Measurements from ENCODE around the gene GPX4.
"Not testable (repeated sequence)": the region's sequence is repeated elsewhere in the genome, so short reads cannot be mapped to it uniquely, and the experiment has no call there.

GPX4 gene

DNA sequence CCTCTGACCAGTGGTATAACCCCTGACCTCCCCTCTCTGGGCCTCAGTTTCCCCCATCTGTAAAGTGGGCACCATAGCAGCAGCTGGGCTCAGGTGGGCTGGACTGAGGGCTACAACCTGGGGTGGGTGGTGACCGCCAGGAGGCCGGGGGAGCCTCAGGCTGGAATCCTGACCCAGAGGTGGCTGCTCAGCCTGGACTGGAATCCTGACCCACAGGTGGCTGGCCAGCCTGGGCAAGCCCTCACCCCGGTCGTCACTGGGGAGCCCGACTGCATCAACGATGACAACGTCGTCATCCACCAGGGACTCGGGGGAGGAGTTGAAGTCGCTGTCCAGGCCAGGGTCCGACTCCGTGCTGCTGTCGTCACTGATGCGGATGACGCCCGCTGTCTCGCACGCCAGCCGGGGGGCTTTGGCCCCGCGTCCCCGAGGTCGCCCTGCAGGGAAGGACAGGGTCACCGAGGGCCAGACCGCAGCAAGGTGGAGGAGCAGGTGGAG is 10.2 kb downstream of the GPX4 start:
- DNase-seq (ENCODE audit: low read depth), result no peak

DNA sequence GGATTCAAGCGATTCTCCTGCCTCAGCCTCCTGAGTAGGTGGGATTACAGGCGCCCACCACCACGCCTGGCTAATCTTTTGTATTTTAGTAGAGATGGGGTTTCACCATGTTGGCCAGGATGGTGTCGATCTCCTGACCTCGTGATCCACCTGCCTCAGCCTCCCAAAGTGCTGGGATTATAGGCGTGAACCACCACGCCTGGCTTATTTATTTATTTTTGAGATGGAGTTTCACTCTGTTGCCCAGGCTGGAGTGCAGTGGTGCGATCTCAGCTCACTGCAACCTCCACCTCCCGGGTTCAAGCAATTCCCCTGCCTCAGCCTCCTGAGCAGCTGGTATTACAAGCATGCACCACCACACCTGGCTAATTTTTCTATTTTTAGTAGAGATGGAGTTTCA is 10.9 kb downstream of the GPX4 start:
- not testable (repeated sequence) for DNase-seq (ENCODE audit: low read depth)

DNA sequence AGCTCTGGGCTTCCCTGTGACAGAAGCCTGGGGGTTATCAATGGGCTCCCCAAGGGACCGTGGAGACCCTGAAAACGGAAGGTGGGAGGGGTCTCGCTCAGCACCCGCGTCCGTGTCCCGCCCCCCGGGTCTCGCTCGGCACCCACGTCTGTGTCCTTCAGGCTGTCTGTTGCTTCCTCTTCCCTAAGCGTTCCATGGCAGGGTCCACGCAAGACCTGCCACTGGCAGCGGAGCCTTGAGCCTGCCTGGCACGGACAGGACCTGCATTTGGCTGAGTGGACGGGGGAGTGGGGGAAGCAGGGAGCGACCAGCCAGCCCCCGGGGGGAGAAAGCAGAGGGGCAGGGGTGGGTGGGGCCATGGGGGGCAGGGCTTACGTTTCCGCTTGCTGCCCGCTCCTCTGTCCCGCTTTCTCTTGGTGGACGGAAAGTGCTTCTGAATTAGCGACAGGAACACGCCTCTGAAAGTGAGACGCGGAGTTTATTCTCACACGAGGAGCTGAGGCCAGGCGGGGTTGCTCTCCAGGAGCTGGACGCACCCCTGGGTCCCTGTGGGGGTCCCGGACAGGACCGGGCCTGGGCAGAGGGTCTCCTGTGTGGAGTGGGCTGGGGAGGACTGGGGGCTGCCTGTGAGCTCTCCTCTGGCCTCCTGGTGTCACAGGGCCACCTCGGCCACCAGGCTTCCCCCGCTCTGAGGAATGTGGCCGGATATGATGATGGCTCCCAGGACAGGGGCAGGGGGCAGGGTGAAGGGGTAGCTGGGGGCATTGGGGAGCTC is 12.0 kb downstream of the GPX4 start:
- DNase-seq (ENCODE audit: low read depth), result no peak

- DNase-seq (ENCODE audit: low read depth), result no peak
Observed at GRCh38 chr19:1116726-1117581, 13.2 kb downstream of the GPX4 start.

DNA sequence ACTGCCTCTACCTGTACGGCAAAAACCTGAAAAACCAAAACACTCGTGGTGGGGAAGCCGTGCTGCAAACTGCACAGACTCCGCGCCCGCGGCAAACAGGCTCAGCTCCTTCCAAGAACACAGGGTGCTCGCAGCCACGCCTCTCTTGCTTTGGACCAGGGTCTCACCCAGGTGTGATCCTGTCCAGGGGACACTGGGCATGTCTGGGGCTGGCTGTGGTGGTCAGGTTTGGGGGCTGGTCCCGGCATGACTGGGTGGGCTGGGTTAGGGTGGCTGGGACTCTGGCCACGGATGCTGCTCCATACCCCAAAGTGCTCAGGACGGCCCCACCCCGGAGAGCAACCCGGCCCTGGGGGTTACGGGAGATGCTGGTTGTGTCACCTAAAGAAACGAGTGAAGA is 13.9 kb downstream of the GPX4 start:
- DNase-seq (ENCODE audit: low read depth), result no peak

- no peak for DNase-seq (ENCODE audit: low read depth)
Observed at GRCh38 chr19:1118999-1119398, 15.2 kb downstream of the GPX4 start.

DNA sequence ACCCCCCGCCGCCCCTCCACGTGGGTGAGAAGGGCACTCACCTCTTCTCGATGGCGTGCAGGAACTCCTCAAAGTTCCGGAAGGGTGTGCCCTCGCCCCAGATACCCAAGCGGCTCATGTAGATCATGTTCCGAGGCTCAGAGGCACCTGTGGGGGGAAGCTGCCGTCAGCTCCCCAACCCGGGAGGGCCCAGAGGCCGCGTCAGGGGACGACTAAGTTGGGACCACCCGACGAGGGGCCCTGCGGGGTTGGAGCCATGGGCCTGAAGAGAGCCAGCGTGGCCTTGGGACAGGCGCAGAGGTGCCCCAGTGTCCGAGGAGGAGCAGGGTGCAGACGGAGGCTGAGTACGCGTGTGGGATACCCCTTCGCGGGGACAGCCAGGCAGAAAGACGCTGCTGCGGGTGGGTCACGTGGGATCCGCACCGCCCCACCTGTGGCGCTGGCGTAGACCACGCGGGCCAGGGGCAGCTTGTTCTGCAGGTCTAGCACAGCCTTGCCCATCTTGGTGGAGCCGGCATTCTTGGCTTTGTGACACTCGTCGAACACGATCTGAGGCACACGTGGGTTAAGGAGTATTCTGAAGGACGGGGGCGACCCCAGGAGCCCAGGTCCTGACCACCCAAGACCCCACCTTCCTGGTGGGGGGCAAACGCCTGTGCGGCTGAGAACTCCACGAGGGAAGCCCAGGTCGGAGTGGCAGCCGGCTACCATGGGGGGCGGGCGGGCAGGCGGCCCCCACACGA is 15.9 kb downstream of the GPX4 start:
- DNase-seq (ENCODE audit: low read depth), result no peak

GRCh38 chr19:1121395-1121794 is 17.6 kb downstream of the GPX4 start:
- no peak for DNase-seq (ENCODE audit: low read depth)

- no peak for DNase-seq (ENCODE audit: low read depth)
Observed at GRCh38 chr19:1122021-1122971, 18.5 kb downstream of the GPX4 start.

GRCh38 chr19:1122972-1123363 is 19.2 kb downstream of the GPX4 start:
- peak; percentile 48 for DNase-seq (ENCODE audit: low read depth)

DNA sequence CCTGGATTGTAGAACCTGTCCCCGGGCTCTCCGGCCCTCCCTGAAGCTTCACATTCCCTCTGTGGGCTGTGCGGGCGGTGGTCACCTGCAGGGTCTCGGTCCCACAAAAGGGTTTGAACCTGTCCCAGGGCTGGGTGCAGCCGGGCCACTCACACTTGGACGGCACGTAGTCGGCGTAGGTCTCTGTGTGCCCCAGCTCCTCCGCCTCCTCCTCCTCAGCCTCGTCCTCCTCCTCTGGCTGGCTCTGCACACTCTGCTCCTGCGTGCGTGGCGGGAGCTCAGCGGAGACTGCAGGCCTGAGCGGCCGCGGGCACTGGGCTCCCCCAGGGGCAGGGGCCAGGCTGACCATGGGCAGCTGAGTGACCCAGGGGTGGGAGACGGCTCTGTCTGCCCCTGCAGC is 19.6 kb downstream of the GPX4 start:
- no peak for DNase-seq (ENCODE audit: low read depth)

GRCh38 chr19:1123885-1124677 is 20.3 kb downstream of the GPX4 start:
- DNase-seq (ENCODE audit: low read depth), result no peak

- DNase-seq (ENCODE audit: low read depth), result no peak
Observed at GRCh38 chr19:1125601-1126467, 22.0 kb downstream of the GPX4 start.

- no peak for DNase-seq (ENCODE audit: low read depth)
Observed at GRCh38 chr19:1126984-1127760, 23.4 kb downstream of the GPX4 start.

DNA sequence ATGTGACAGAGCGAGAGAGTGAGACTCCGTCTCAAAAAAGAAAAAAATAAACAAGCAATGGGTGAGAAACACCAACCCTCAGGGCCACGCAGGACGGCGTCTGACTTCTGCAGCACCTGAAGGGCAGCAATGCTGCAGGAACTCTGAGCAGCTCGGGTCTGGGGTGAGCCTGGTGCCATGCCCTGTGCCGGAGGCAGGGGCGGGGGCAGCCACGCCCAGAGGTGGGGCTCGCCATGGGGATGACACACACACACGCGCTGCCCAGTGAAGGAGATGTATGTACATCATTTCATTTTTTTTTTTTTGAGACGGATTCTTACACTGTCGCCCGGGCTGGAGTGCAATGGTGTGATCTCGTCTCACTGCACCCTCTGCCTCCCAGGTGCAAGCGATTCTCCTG is 24.3 kb downstream of the GPX4 start:
- no peak for DNase-seq (ENCODE audit: low read depth)

- DNase-seq (ENCODE audit: low read depth), result not testable (repeated sequence)
Observed at GRCh38 chr19:1129084-1129483, 25.3 kb downstream of the GPX4 start.

DNA sequence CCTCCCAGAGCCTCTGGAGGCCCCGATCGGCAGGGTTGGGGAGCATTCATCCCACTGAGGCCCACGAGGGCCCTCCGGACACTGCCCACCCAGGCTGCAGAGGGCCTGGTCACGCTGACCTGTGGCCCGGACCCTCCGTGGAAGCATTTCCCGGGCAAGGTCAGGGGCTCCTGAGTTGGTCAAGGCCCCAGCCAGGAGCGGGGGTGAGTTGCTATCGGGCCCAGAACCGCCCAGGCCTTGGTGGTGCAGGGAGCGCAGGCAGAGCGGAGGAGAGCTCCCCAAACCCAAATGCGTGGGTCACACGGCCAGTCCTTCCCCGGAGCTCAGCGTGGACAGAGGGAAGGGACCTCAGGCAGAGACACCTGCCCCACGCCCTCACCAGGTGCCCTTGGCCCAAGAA is 25.7 kb downstream of the GPX4 start:
- DNase-seq (ENCODE audit: low read depth), result no peak

All from stimulated activated CD8-positive, alpha-beta memory T cell treated with anti-CD3 and anti-CD28 coated beads, Interleukin-7, amount 100 ng/mL, for 24 hours (primary cell).